ENCODE data around the gene KIFAP3.

DNA sequence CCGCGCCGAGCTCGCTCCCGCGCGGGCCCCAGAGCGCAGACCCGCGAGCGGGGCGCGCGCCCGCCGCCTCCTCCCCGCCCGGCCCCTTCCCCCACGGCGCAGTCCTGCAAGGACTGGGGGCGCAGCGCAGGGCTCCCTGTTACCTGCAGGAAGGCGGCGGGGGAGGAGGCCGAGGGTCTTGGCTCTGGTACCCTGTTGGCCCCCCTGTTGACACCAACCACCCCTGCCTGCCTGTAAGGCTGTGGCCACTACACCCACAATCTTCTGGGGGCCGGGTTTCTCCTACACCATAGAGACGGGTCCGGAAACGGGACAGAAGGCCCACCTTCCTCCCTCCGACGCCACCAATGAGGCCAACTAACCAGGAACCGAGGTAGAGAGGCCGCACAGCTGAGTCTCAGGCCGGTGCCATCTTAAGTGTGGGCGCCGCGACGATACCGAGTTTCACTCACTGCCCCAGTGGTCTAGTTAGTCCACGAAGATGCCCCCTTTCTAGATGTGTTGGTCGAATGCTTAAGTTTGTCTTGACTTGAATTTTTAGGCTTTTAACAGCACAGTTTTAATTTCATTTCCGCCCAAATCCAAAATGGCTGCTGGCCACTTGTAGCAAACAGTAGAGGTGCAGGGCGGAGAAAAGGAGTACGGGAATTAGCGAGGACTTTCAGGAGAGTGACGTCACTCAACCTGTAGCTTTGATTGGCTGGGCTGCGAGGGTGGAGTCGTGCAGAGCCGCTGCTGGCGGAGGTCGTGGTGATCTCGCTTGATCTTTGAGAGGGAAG lies 180.7 kb downstream of the KIFAP3 start, which contains the start of gene SCYL3:
- TF ChIP-seq, protein P1, sequence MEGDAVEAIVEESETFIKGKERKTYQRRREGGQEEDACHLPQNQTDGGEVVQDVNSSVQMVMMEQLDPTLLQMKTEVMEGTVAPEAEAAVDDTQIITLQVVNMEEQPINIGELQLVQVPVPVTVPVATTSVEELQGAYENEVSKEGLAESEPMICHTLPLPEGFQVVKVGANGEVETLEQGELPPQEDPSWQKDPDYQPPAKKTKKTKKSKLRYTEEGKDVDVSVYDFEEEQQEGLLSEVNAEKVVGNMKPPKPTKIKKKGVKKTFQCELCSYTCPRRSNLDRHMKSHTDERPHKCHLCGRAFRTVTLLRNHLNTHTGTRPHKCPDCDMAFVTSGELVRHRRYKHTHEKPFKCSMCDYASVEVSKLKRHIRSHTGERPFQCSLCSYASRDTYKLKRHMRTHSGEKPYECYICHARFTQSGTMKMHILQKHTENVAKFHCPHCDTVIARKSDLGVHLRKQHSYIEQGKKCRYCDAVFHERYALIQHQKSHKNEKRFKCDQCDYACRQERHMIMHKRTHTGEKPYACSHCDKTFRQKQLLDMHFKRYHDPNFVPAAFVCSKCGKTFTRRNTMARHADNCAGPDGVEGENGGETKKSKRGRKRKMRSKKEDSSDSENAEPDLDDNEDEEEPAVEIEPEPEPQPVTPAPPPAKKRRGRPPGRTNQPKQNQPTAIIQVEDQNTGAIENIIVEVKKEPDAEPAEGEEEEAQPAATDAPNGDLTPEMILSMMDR (IDR thresholded peaks at IDR 0.05), result peak in 2 of 5 experiments; percentile 29 to 41
- TF ChIP-seq POLR2A (IDR thresholded peaks at IDR 0.05), result peak in 1 of 2 donors; percentile 44
- TF ChIP-seq EP300 (IDR thresholded peaks at IDR 0.05), result peak in 1 of 2 donors; percentile 92

Measured in tibial nerve (tissue), 4 donors.